Liver (tissue), 9 donors: ENCODE results near the gene CYP11A1. TPM values are rescaled to one million over a fixed set of nuclear protein-coding genes. Genes with fewer than 3 reads are reported as not detected.

Source experiments
- DNase-seq: peaks from one replicate; pipeline ENCODE4 v3.0.0-alpha.2; 2017; ENCODE audit warnings: low spot score
- H3K27ac ChIP-seq, 2 donors: one replicate each; pipeline ENCODE4 v1.7.0; 2013; ENCODE audit warnings: inconsistent platforms in 2 of 2, low read length in 2 of 2, control low read depth in 1 of 2, low read depth in 1 of 2, mild to moderate bottlenecking in 1 of 2
- H3K27me3 ChIP-seq, 4 donors: one replicate each; pipeline versions ENCODE4 v1.6.1 to v1.7.0; 2013; ENCODE audit warnings: low read length in 3 of 4, inconsistent platforms in 1 of 4, mild to moderate bottlenecking in 1 of 4, moderate library complexity in 1 of 4; ENCODE audit not compliant: control insufficient read depth in 4 of 4, insufficient read depth in 4 of 4
- H3K36me3 ChIP-seq, 4 donors: one replicate each; pipeline versions ENCODE4 v1.6.1 to v1.7.0; 2013; ENCODE audit warnings: low read length in 3 of 4, mild to moderate bottlenecking in 3 of 4, low read depth in 1 of 4, moderate library complexity in 1 of 4; ENCODE audit not compliant: control insufficient read depth in 4 of 4, insufficient read depth in 3 of 4
- H3K4me1 ChIP-seq, 4 donors: one replicate each; pipeline versions ENCODE4 v1.6.1 to v1.7.0; 2013; ENCODE audit warnings: low read length in 3 of 4, mild to moderate bottlenecking in 3 of 4, moderate library complexity in 1 of 4; ENCODE audit not compliant: control insufficient read depth in 4 of 4, insufficient read depth in 4 of 4
- H3K4me3 ChIP-seq, 3 donors: one replicate each; pipeline versions ENCODE4 v1.6.1 to v1.7.0; 2013; ENCODE audit warnings: low read length in 3 of 3, control low read depth in 1 of 3, low read depth in 1 of 3, mild to moderate bottlenecking in 1 of 3
- H3K9ac ChIP-seq, 2 donors: one replicate each; pipeline ENCODE4 v1.7.0; 2013; ENCODE audit warnings: low read length in 2 of 2, mild to moderate bottlenecking in 2 of 2, moderate library complexity in 2 of 2, control low read depth in 1 of 2, low read depth in 1 of 2
- H3K9me3 ChIP-seq, 4 donors: one replicate each; pipeline versions ENCODE4 v1.6.1 to v1.7.0; 2013; ENCODE audit warnings: low read length in 3 of 4; ENCODE audit not compliant: control insufficient read depth in 4 of 4
- ATF3 ChIP-seq: IDR thresholded peaks from 2 replicates; pipeline ENCODE4 v1.6.1; 2016; ENCODE audit warnings: antibody characterized with exemption
- EGR1 ChIP-seq, 2 donors: IDR thresholded peaks; 2 replicates each; pipeline ENCODE4 v1.6.1; 2016 to 2018; ENCODE audit warnings: antibody characterized with exemption in 2 of 2, low read depth in 2 of 2
- GABPA ChIP-seq, 2 donors: IDR thresholded peaks in 1 of 2; conservative IDR thresholded peaks in 1 of 2; 2 replicates each; pipeline ENCODE4 v1.6.1; 2016; ENCODE audit warnings: antibody characterized with exemption in 2 of 2, mild to moderate bottlenecking in 1 of 2, moderate library complexity in 1 of 2
- HNF4G ChIP-seq: IDR thresholded peaks from 2 replicates; pipeline ENCODE4 v1.6.1; 2016; ENCODE audit warnings: antibody characterized with exemption
- MAX ChIP-seq: IDR thresholded peaks from 2 replicates; pipeline ENCODE4 v1.6.1; 2016; ENCODE audit warnings: antibody characterized with exemption
- NR2F2 ChIP-seq: IDR thresholded peaks from 2 replicates; pipeline ENCODE4 v1.6.1; 2016; ENCODE audit warnings: antibody characterized with exemption
- RAD21 ChIP-seq, 2 donors: IDR thresholded peaks; 2 replicates each; pipeline ENCODE4 v1.6.1; 2016; ENCODE audit warnings: antibody characterized with exemption in 2 of 2, mild to moderate bottlenecking in 2 of 2
- REST ChIP-seq: IDR thresholded peaks from 2 replicates; pipeline ENCODE4 v1.6.1; 2016; ENCODE audit warnings: antibody characterized with exemption, mild to moderate bottlenecking
- RXRA ChIP-seq, 2 donors: IDR thresholded peaks; 2 replicates each; pipeline ENCODE4 v1.6.1; 2017 to 2018; ENCODE audit warnings: antibody characterized with exemption in 2 of 2, mild to moderate bottlenecking in 1 of 2
- TAF1 ChIP-seq: conservative IDR thresholded peaks from 2 replicates; pipeline ENCODE4 v1.6.1; 2016; ENCODE audit warnings: antibody characterized with exemption, mild to moderate bottlenecking
- YY1 ChIP-seq: IDR thresholded peaks from 2 replicates; pipeline ENCODE4 v1.6.1; 2016; ENCODE audit warnings: antibody characterized with exemption, mild to moderate bottlenecking
- ZBTB33 ChIP-seq: IDR thresholded peaks from 2 replicates; pipeline ENCODE4 v1.6.1; 2016; ENCODE audit warnings: antibody characterized with exemption
- WGBS: extraction: QIAGEN DNeasy Blood & Tissue Kit; methylation state at CpG from one replicate; pipeline ENCODE4 v1.1.7; 2013; 5-methylcytosine and 5-hydroxymethylcytosine counted together
- polyA plus RNA-seq, 2 donors: library from polyadenylated mRNA; stranded (reverse) in 1 of 2; unstranded in 1 of 2; fragments of 200-250 nt in 1 of 2; fragments of >200 nt in 1 of 2; fragmentation: Nextera tagmentation in 1 of 2; extraction: Ambion mirVana in 1 of 2; gene quantifications; one replicate each; pipeline versions ENCODE4 v1.2.1 to v1.2.3, GENCODE V29; 2013 to 2015
- total RNA-seq, 2 donors: library from RNA; depleted of rRNA; stranded (reverse); fragments of >200 nt; gene quantifications; one replicate each; pipeline ENCODE4 v1.2.3, GENCODE V29; 2014
- donor health status: healthy.
- donor health status: healthy.
- donor health status: healthy.
- donor health status: healthy.
- donor health status: healthy.

Gene CYP11A1
- total and polyA plus RNA-seq, 4 donors: 0.47 to 2.3 (median 1.9) TPM

GRCh38 chr15:74336061-74337005, 31.1 kb downstream of the CYP11A1 start:
- H3K4me3 ChIP-seq: no peak overlapping the region
- WGBS: 93% methylated on average over 9 of the region's 9 CpGs
- no peak overlapping the region for H3K27ac ChIP-seq
- TF ChIP-seq RAD21 (IDR thresholded peaks at IDR 0.05) (no peak), EGR1 (IDR thresholded peaks at IDR 0.05; ENCODE audit: low read depth in 2 of 2) (no peak), NR2F2 (no peak)
- H3K27me3 ChIP-seq: no peaks in the 10 kb centered on the region
- no peak for DNase-seq
- H3K4me1 ChIP-seq: no peaks in the 10 kb centered on the region
- H3K9me3 ChIP-seq: no peaks in the 10 kb centered on the region
- no peaks in the 10 kb centered on the region for H3K36me3 ChIP-seq
- no peak overlapping the region for H3K9ac ChIP-seq

- H3K27me3 ChIP-seq: no peaks in the 10 kb centered on the region
- 89% methylated on average over 8 of the region's 8 CpGs for WGBS
- no peaks in the 10 kb centered on the region for H3K4me1 ChIP-seq
- no peaks in the 10 kb centered on the region for H3K36me3 ChIP-seq
- no peak for TF ChIP-seq ATF3
- TF ChIP-seq ZBTB33: no peak
- no peak for TF ChIP-seq HNF4G
- no peak for TF ChIP-seq REST
- TF ChIP-seq GABPA (IDR thresholded peaks at IDR 0.05 in 1 of 2, conservative IDR thresholded peaks at IDR 0.05 in 1 of 2): no peak
- TF ChIP-seq NR2F2: no peak
- TF ChIP-seq MAX: no peak
- no peak for TF ChIP-seq TAF1
- no peak for TF ChIP-seq YY1
- no peak for TF ChIP-seq RXRA (IDR thresholded peaks at IDR 0.05)
- H3K4me3 ChIP-seq: no peak overlapping the region
- DNase-seq: no peak
- H3K9me3 ChIP-seq: no peaks in the 10 kb centered on the region
- no peak overlapping the region for H3K9ac ChIP-seq
- H3K27ac ChIP-seq: no peak overlapping the region
These were observed 32.0 kb downstream of the CYP11A1 start for GRCh38 chr15:74335396-74335795.
